ENCODE measurements around the gene FAM13A.

DNA sequence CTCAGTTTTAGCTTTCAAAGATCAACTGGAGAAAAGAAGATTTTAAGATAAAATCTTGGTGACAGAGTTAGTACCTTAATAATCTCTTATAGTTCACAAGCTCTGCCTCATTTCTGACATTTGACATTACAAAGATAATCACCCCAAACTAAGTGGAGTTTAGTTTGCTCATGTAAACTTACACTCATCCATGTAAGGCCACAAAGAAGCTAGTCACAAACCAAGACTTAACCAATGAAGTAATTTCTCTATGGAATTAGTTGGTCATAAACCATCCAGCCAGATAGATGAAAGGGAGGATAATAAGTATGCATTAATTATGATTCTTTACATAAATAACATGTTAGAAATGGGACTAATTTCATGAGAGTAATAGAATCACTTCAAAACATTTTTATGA is 159.2 kb downstream of the FAM13A start:
- TF ChIP-seq CTCF (IDR thresholded peaks at IDR 0.05): no peak
- TF ChIP-seq EZH2 (IDR thresholded peaks at IDR 0.05; ENCODE audit: borderline replicate concordance, insufficient read depth, low read depth, low read length, poor library complexity, severe bottlenecking): no peak
